GM12878 (cell line): ENCODE measurements around the gene UNKL. TPM values are rescaled to one million over a fixed set of nuclear protein-coding genes. Genes with fewer than 3 reads are reported as not detected.

ENCODE experiments used
- FOS ChIP-seq: IDR thresholded peaks from 3 replicates; pipeline ENCODE4 v1.6.1; 2011; ENCODE audit warnings: borderline replicate concordance; ENCODE audit not compliant: insufficient read length; ENCODE audit errors: extremely low read depth
- FOXK2 ChIP-seq: fragments of 450-650 bp; IDR thresholded peaks from 2 replicates; pipeline ENCODE4 v1.6.1; 2017; ENCODE audit warnings: mild to moderate bottlenecking, moderate library complexity
- HDGF ChIP-seq: fragments of 450-650 bp; IDR thresholded peaks from 2 replicates; pipeline ENCODE4 v1.6.1; 2016; ENCODE audit warnings: antibody characterized with exemption
- IRF4 ChIP-seq: IDR thresholded peaks from 2 replicates; pipeline ENCODE4 v1.6.1; 2011; ENCODE audit warnings: low read depth, low read length
- JUNB ChIP-seq: IDR thresholded peaks from 2 replicates; pipeline ENCODE4 v1.6.1; 2016; ENCODE audit warnings: antibody characterized with exemption, mild to moderate bottlenecking
- KAT2A ChIP-seq: conservative IDR thresholded peaks from 2 replicates; pipeline ENCODE4 v1.6.1; 2011; ENCODE audit warnings: low read depth, low read length; ENCODE audit not compliant: control insufficient read depth
- KLF5 ChIP-seq: fragments of 450-650 bp; IDR thresholded peaks from 2 replicates; pipeline ENCODE4 v1.6.1; 2014; ENCODE audit warnings: mild to moderate bottlenecking; ENCODE audit not compliant: partially characterized antibody
- NBN ChIP-seq: fragments of 450-650 bp; IDR thresholded peaks from 2 replicates; pipeline ENCODE4 v1.6.1; 2016
- PAX8 ChIP-seq: fragments of 450-650 bp; IDR thresholded peaks from 2 replicates; pipeline ENCODE4 v1.6.1; 2017; ENCODE audit warnings: mild to moderate bottlenecking, moderate library complexity
- POU2F2 ChIP-seq: IDR thresholded peaks from 3 replicates; pipeline ENCODE4 v1.6.1; 2011; ENCODE audit warnings: low read depth, mild to moderate bottlenecking, low read length, borderline replicate concordance
- RAD51 ChIP-seq: fragments of 450-650 bp; IDR thresholded peaks from 2 replicates; pipeline ENCODE4 v1.6.1; 2016; ENCODE audit warnings: moderate library complexity, mild to moderate bottlenecking, inconsistent platforms
- RBBP5 ChIP-seq: fragments of 200-600 bp; sonication (generic); conservative IDR thresholded peaks from 2 replicates; pipeline ENCODE4 v1.6.1; 2016
- SMARCA5 ChIP-seq: fragments of 450-650 bp; IDR thresholded peaks from 2 replicates; pipeline ENCODE4 v1.6.1; 2017; ENCODE audit warnings: mild to moderate bottlenecking
- SREBF1 ChIP-seq: IDR thresholded peaks from 2 replicates; pipeline ENCODE4 v1.6.1; 2012; ENCODE audit warnings: mild to moderate bottlenecking, low read length
- SREBF2 ChIP-seq: IDR thresholded peaks from 2 replicates; pipeline ENCODE4 v1.6.1; 2012; ENCODE audit warnings: mild to moderate bottlenecking, low read length
- STAT1 ChIP-seq: fragments of 450-650 bp; conservative IDR thresholded peaks from 2 replicates; pipeline ENCODE4 v1.6.1; 2014; ENCODE audit warnings: antibody characterized with exemption, mild to moderate bottlenecking
- TBL1XR1 ChIP-seq: IDR thresholded peaks from 2 replicates; pipeline ENCODE4 v1.6.1; 2012; ENCODE audit warnings: low read depth, low read length, improper control_type of control experiment
- YBX1 ChIP-seq: fragments of 450-650 bp; IDR thresholded peaks from 2 replicates; pipeline ENCODE4 v1.6.1; 2016; ENCODE audit warnings: antibody characterized with exemption
- ZZZ3 ChIP-seq: IDR thresholded peaks from 2 replicates; pipeline ENCODE4 v1.6.1; 2011; ENCODE audit warnings: low read depth; ENCODE audit not compliant: control insufficient read depth, insufficient read length
- polyA plus RNA-seq, 11 experiments: library from polyadenylated mRNA; depleted of rRNA in 4 of 11; unstranded in 6 of 11; stranded (reverse) in 5 of 11; fragments of >200 nt; fragmentation: Nextera tagmentation in 4 of 11; fragmentation: Illumina TruSeq in 1 of 11; extraction: Ambion mirVana in 4 of 11; extraction: Trizol in 1 of 11; gene quantifications; 1 replicate in 1 of 11; 2 replicates in 10 of 11; pipeline versions ENCODE4 v1.2.1 to v1.2.3, GENCODE V29; 2011 to 2016; ENCODE audit warnings: inconsistent platforms in 2 of 11, missing spikeins in 2 of 11, low read depth in 1 of 11
- total RNA-seq, 4 experiments: library from RNA; depleted of rRNA in 3 of 4; stranded (reverse); fragments of >200 nt in 3 of 4; fragmentation: Illumina TruSeq in 1 of 4; extraction: Trizol in 1 of 4; gene quantifications; 2 replicates each; pipeline versions ENCODE4 v1.2.1 to v1.2.3, GENCODE V29; 2013 to 2021
- TF ChIP-seq, protein P1 (sequence below): fragments of 450-650 bp; IDR thresholded peaks from 2 replicates; pipeline ENCODE4 v1.6.1; 2017; ENCODE audit warnings: mild to moderate bottlenecking, low read depth, inconsistent platforms; ENCODE audit not compliant: poor library complexity, severe bottlenecking
- TF ChIP-seq, protein P2 (sequence below): IDR thresholded peaks from 2 replicates; pipeline ENCODE4 v1.6.1; 2011; ENCODE audit warnings: borderline replicate concordance, low read depth, mild to moderate bottlenecking, moderate library complexity, low read length; ENCODE audit not compliant: insufficient read depth, poor library complexity, severe bottlenecking
- TF ChIP-seq, protein P3 (sequence below): IDR thresholded peaks from 2 replicates; pipeline ENCODE4 v1.6.1; 2012; ENCODE audit warnings: low read length, inconsistent platforms
- TF ChIP-seq, protein P4 (sequence below): fragments of 450-650 bp; IDR thresholded peaks from 2 replicates; pipeline ENCODE4 v1.6.1; 2017; ENCODE audit warnings: low read depth, mild to moderate bottlenecking, moderate library complexity
- TF ChIP-seq, protein P5 (sequence below): fragments of 450-650 bp; IDR thresholded peaks from 2 replicates; pipeline ENCODE4 v1.6.1; 2017; ENCODE audit warnings: borderline replicate concordance

UNKL gene
- total and polyA plus RNA-seq, 10 of the 15 experiments (the other 5 are each of a cell fraction or from before 2014, with no cell fraction given) = 0.40 to 21.6 (median 9.1) TPM

DNA sequence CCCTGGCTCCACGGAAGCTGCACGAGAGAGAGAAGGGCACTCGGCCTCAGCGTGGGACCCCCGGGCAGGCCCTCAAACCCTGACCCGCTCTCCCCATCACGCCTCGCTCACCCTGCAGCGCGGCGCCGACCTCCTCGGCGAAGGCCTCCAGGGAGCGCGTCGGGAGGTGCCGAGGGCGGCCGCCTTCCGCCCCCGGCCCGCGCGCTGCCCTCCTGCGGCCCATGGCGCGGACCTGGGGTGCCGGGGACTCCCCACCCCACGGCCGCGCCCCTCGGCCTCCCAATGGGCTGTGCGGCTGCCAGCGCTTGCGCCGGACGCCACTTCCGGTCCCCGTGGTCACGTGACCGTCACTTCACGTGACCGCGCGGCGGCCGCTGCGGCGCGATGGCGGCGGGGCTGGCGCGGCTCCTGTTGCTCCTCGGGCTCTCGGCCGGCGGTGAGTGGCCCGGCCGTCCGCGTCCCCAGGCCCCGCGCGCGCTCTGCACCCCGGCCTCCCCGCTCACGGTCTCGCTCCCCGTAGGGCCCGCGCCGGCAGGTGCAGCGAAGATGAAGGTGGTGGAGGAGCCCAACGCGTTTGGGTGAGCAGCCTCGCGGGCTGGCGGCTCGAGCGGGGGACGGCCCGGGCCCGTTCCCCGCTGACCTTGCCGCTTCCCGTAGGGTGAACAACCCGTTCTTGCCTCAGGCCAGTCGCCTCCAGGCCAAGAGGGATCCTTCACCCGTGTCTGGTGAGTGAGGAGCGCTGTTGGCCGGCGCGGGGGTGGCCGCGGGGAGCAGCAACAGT lies 62.7 kb downstream of the UNKL start, which contains the start of the genes GNPTG and TSR3 (continued):
- TF ChIP-seq TBL1XR1 (peak; percentile 92; the same call in 1 of the 2 replicates), FOS (peak; percentile 40), RAD51 (peak; percentile 97), SREBF1 (peak; percentile 65), ZZZ3 (no peak), KLF5 (peak; percentile 77), SREBF2 (no peak), JUNB (no peak), KAT2A (no peak), YBX1 (no peak), NBN (no peak), RBBP5 (no peak), SMARCA5 (no peak), FOXK2 (no peak), IRF4 (no peak), POU2F2 (peak; percentile 75), STAT1 (peak; percentile 89), PAX8 (no peak), HDGF (no peak)
- TF ChIP-seq, protein P1, sequence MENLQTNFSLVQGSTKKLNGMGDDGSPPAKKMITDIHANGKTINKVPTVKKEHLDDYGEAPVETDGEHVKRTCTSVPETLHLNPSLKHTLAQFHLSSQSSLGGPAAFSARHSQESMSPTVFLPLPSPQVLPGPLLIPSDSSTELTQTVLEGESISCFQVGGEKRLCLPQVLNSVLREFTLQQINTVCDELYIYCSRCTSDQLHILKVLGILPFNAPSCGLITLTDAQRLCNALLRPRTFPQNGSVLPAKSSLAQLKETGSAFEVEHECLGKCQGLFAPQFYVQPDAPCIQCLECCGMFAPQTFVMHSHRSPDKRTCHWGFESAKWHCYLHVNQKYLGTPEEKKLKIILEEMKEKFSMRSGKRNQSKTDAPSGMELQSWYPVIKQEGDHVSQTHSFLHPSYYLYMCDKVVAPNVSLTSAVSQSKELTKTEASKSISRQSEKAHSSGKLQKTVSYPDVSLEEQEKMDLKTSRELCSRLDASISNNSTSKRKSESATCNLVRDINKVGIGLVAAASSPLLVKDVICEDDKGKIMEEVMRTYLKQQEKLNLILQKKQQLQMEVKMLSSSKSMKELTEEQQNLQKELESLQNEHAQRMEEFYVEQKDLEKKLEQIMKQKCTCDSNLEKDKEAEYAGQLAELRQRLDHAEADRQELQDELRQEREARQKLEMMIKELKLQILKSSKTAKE = no peak
- TF ChIP-seq, protein P2, sequence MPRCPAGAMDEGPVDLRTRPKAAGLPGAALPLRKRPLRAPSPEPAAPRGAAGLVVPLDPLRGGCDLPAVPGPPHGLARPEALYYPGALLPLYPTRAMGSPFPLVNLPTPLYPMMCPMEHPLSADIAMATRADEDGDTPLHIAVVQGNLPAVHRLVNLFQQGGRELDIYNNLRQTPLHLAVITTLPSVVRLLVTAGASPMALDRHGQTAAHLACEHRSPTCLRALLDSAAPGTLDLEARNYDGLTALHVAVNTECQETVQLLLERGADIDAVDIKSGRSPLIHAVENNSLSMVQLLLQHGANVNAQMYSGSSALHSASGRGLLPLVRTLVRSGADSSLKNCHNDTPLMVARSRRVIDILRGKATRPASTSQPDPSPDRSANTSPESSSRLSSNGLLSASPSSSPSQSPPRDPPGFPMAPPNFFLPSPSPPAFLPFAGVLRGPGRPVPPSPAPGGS = peak; percentile 79
- TF ChIP-seq, protein P3, sequence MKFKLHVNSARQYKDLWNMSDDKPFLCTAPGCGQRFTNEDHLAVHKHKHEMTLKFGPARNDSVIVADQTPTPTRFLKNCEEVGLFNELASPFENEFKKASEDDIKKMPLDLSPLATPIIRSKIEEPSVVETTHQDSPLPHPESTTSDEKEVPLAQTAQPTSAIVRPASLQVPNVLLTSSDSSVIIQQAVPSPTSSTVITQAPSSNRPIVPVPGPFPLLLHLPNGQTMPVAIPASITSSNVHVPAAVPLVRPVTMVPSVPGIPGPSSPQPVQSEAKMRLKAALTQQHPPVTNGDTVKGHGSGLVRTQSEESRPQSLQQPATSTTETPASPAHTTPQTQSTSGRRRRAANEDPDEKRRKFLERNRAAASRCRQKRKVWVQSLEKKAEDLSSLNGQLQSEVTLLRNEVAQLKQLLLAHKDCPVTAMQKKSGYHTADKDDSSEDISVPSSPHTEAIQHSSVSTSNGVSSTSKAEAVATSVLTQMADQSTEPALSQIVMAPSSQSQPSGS = no peak
- TF ChIP-seq, protein P4, sequence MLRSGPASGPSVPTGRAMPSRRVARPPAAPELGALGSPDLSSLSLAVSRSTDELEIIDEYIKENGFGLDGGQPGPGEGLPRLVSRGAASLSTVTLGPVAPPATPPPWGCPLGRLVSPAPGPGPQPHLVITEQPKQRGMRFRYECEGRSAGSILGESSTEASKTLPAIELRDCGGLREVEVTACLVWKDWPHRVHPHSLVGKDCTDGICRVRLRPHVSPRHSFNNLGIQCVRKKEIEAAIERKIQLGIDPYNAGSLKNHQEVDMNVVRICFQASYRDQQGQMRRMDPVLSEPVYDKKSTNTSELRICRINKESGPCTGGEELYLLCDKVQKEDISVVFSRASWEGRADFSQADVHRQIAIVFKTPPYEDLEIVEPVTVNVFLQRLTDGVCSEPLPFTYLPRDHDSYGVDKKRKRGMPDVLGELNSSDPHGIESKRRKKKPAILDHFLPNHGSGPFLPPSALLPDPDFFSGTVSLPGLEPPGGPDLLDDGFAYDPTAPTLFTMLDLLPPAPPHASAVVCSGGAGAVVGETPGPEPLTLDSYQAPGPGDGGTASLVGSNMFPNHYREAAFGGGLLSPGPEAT = peak; percentile 54; the same call in 1 of the 2 replicates
- TF ChIP-seq, protein P5, sequence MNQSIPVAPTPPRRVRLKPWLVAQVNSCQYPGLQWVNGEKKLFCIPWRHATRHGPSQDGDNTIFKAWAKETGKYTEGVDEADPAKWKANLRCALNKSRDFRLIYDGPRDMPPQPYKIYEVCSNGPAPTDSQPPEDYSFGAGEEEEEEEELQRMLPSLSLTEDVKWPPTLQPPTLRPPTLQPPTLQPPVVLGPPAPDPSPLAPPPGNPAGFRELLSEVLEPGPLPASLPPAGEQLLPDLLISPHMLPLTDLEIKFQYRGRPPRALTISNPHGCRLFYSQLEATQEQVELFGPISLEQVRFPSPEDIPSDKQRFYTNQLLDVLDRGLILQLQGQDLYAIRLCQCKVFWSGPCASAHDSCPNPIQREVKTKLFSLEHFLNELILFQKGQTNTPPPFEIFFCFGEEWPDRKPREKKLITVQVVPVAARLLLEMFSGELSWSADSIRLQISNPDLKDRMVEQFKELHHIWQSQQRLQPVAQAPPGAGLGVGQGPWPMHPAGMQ = no peak
